HG02642 (cell line): Measurements from ENCODE around the gene KRTAP5-3.
"Not testable (repeated sequence)": the region's sequence is repeated elsewhere in the genome, so short reads cannot be mapped to it uniquely, and the experiment has no call there.

Experiments
- ATAC-seq: cut with Tn5 transposase; IDR thresholded peaks from one replicate; pipeline ENCODE4 v1.9.1; 2021; ENCODE audit warnings: mild to moderate bottlenecking; ENCODE audit not compliant: unreplicated experiment, poor library complexity

KRTAP5-3 gene

GRCh38 chr11:1589191-1589963 lies 18.9 kb downstream of the KRTAP5-3 start:
- not testable (repeated sequence) for ATAC-seq

GRCh38 chr11:1586699-1587098 lies 21.6 kb downstream of the KRTAP5-3 start:
- ATAC-seq = no peak

GRCh38 chr11:1584661-1585370 lies 23.4 kb downstream of the KRTAP5-3 start, which contains the start of gene KRTAP5-1:
Gene KRTAP5-1, minus strand, starts transcription at chr11:1585283. Its CDS starts 34 bp downstream, at chr11:1585249.
- ATAC-seq = not testable (repeated sequence)

- ATAC-seq = not testable (repeated sequence)
Observed at GRCh38 chr11:1582909-1583308, 25.4 kb downstream of the KRTAP5-3 start.

- ATAC-seq = no peak
Observed at GRCh38 chr11:1581976-1582375, 26.3 kb downstream of the KRTAP5-3 start.

GRCh38 chr11:1576825-1577224 lies 31.4 kb downstream of the KRTAP5-3 start:
- no peak for ATAC-seq

- ATAC-seq = not testable (repeated sequence)
Observed at GRCh38 chr11:1575756-1576155, 32.5 kb downstream of the KRTAP5-3 start.

GRCh38 chr11:1574933-1575242 lies 33.4 kb downstream of the KRTAP5-3 start:
- ATAC-seq = no peak

GRCh38 chr11:1574238-1574932 lies 33.9 kb downstream of the KRTAP5-3 start:
- no peak for ATAC-seq

GRCh38 chr11:1573903-1574237 lies 34.4 kb downstream of the KRTAP5-3 start:
- no peak for ATAC-seq

GRCh38 chr11:1573077-1573902 lies 35.0 kb downstream of the KRTAP5-3 start:
- no peak for ATAC-seq

- ATAC-seq = peak; percentile 54
Observed at GRCh38 chr11:1572197-1573076, 35.8 kb downstream of the KRTAP5-3 start, which contains the start of gene DUSP8. Gene DUSP8, minus strand, starts transcription at chr11:1572271. Its CDS starts 6,445 bp downstream, at chr11:1565826.

- ATAC-seq = no peak
Observed at GRCh38 chr11:1571760-1572196, 36.5 kb downstream of the KRTAP5-3 start.

GRCh38 chr11:1570896-1571759 lies 37.1 kb downstream of the KRTAP5-3 start:
- no peak for ATAC-seq

GRCh38 chr11:1570531-1570895 lies 37.8 kb downstream of the KRTAP5-3 start:
- ATAC-seq = no peak

GRCh38 chr11:1570001-1570453 lies 38.2 kb downstream of the KRTAP5-3 start:
- no peak for ATAC-seq

- ATAC-seq = no peak
Observed at GRCh38 chr11:1569251-1569780, 38.9 kb downstream of the KRTAP5-3 start.

- no peak for ATAC-seq
Observed at GRCh38 chr11:1568441-1568911, 39.8 kb downstream of the KRTAP5-3 start.
